ENCODE data around the gene NTM.

NTM gene

GRCh38 chr11:131792243-131792642 lies 421.8 kb downstream of the NTM start:
- H3K4me1 ChIP-seq (ENCODE audit: control insufficient read depth, insufficient read depth, low read length) = no peaks in the 10 kb centered on the region
- H3K9ac ChIP-seq (ENCODE audit: low read depth, low read length) = no peak overlapping the region
- no peak overlapping the region for H3K4me3 ChIP-seq (ENCODE audit: low read depth, low read length)
- H3K36me3 ChIP-seq (ENCODE audit: control insufficient read depth, insufficient read depth, low read length) = no peaks in the 10 kb centered on the region
- H3K9me3 ChIP-seq (ENCODE audit: control insufficient read depth, insufficient read depth, low read length) = no peaks in the 10 kb centered on the region
- H3K27me3 ChIP-seq (ENCODE audit: control insufficient read depth, insufficient read depth, low read length) = no peaks in the 10 kb centered on the region

- no peaks in the 10 kb centered on the region for H3K9me3 ChIP-seq (ENCODE audit: control insufficient read depth, insufficient read depth, low read length)
- H3K9ac ChIP-seq (ENCODE audit: low read depth, low read length) = no peak overlapping the region
- no peak overlapping the region for H3K4me3 ChIP-seq (ENCODE audit: low read depth, low read length)
- peaks cover 1% of the 10 kb centered on the region for H3K4me1 ChIP-seq (ENCODE audit: control insufficient read depth, insufficient read depth, low read length)
- H3K27me3 ChIP-seq (ENCODE audit: control insufficient read depth, insufficient read depth, low read length) = no peaks in the 10 kb centered on the region
- H3K36me3 ChIP-seq (ENCODE audit: control insufficient read depth, insufficient read depth, low read length) = no peaks in the 10 kb centered on the region
Measured at GRCh38 chr11:131796089-131796488, 425.7 kb downstream of the NTM start.

- no peak overlapping the region for H3K4me3 ChIP-seq (ENCODE audit: low read depth, low read length)
- H3K9ac ChIP-seq (ENCODE audit: low read depth, low read length) = no peak overlapping the region
- H3K9me3 ChIP-seq (ENCODE audit: control insufficient read depth, insufficient read depth, low read length) = no peaks in the 10 kb centered on the region
- H3K36me3 ChIP-seq (ENCODE audit: control insufficient read depth, insufficient read depth, low read length) = no peaks in the 10 kb centered on the region
- H3K27me3 ChIP-seq (ENCODE audit: control insufficient read depth, insufficient read depth, low read length) = no peaks in the 10 kb centered on the region
- peaks cover 5% of the 10 kb centered on the region for H3K4me1 ChIP-seq (ENCODE audit: control insufficient read depth, insufficient read depth, low read length)
Measured at GRCh38 chr11:131796541-131796940, 426.1 kb downstream of the NTM start.

- Histone ChIP-seq H3K4me1 (ENCODE audit: control insufficient read depth, insufficient read depth, low read length) (peaks cover 20% of the 10 kb centered on the region), H3K9me3 (ENCODE audit: control insufficient read depth, insufficient read depth, low read length) (no peaks in the 10 kb centered on the region), H3K27me3 (ENCODE audit: control insufficient read depth, insufficient read depth, low read length) (no peaks in the 10 kb centered on the region), H3K36me3 (ENCODE audit: control insufficient read depth, insufficient read depth, low read length) (no peaks in the 10 kb centered on the region), H3K9ac (ENCODE audit: low read depth, low read length) (no peak overlapping the region), H3K4me3 (ENCODE audit: low read depth, low read length) (no peak overlapping the region)
Measured at GRCh38 chr11:131800452-131800851, 430.0 kb downstream of the NTM start.

- Histone ChIP-seq H3K27me3 (ENCODE audit: control insufficient read depth, insufficient read depth, low read length) (no peaks in the 10 kb centered on the region), H3K36me3 (ENCODE audit: control insufficient read depth, insufficient read depth, low read length) (no peaks in the 10 kb centered on the region), H3K4me1 (ENCODE audit: control insufficient read depth, insufficient read depth, low read length) (peaks cover 20% of the 10 kb centered on the region), H3K9ac (ENCODE audit: low read depth, low read length) (no peak overlapping the region), H3K9me3 (ENCODE audit: control insufficient read depth, insufficient read depth, low read length) (no peaks in the 10 kb centered on the region), H3K4me3 (ENCODE audit: low read depth, low read length) (no peak overlapping the region)
Measured at GRCh38 chr11:131802440-131803115, 432.2 kb downstream of the NTM start.

GRCh38 chr11:131807876-131808275 lies 437.5 kb downstream of the NTM start:
- Histone ChIP-seq H3K4me1 (ENCODE audit: control insufficient read depth, insufficient read depth, low read length) (peaks cover 2% of the 10 kb centered on the region), H3K9me3 (ENCODE audit: control insufficient read depth, insufficient read depth, low read length) (no peaks in the 10 kb centered on the region), H3K36me3 (ENCODE audit: control insufficient read depth, insufficient read depth, low read length) (no peaks in the 10 kb centered on the region), H3K4me3 (ENCODE audit: low read depth, low read length) (no peak overlapping the region), H3K27me3 (ENCODE audit: control insufficient read depth, insufficient read depth, low read length) (no peaks in the 10 kb centered on the region), H3K9ac (ENCODE audit: low read depth, low read length) (no peak overlapping the region)

GRCh38 chr11:131808470-131808869 lies 438.1 kb downstream of the NTM start:
- no peaks in the 10 kb centered on the region for H3K27me3 ChIP-seq (ENCODE audit: control insufficient read depth, insufficient read depth, low read length)

GRCh38 chr11:131809203-131809918 lies 438.9 kb downstream of the NTM start:
- H3K4me1 ChIP-seq (ENCODE audit: control insufficient read depth, insufficient read depth, low read length) = peaks cover 5% of the 10 kb centered on the region
- no peaks in the 10 kb centered on the region for H3K36me3 ChIP-seq (ENCODE audit: control insufficient read depth, insufficient read depth, low read length)
- no peaks in the 10 kb centered on the region for H3K27me3 ChIP-seq (ENCODE audit: control insufficient read depth, insufficient read depth, low read length)
- H3K4me3 ChIP-seq (ENCODE audit: low read depth, low read length) = no peak overlapping the region
- H3K9ac ChIP-seq (ENCODE audit: low read depth, low read length) = no peak overlapping the region
- H3K9me3 ChIP-seq (ENCODE audit: control insufficient read depth, insufficient read depth, low read length) = no peaks in the 10 kb centered on the region

More at GRCh38 chr11:131808470-131808869, 438.1 kb downstream of the NTM start:
- H3K9me3 ChIP-seq (ENCODE audit: control insufficient read depth, insufficient read depth, low read length) = no peaks in the 10 kb centered on the region
- H3K4me1 ChIP-seq (ENCODE audit: control insufficient read depth, insufficient read depth, low read length) = no peaks in the 10 kb centered on the region
- H3K4me3 ChIP-seq (ENCODE audit: low read depth, low read length) = no peak overlapping the region
- no peak overlapping the region for H3K9ac ChIP-seq (ENCODE audit: low read depth, low read length)
- no peaks in the 10 kb centered on the region for H3K36me3 ChIP-seq (ENCODE audit: control insufficient read depth, insufficient read depth, low read length)

- no peak overlapping the region for H3K9ac ChIP-seq (ENCODE audit: low read depth, low read length)
- no peak overlapping the region for H3K4me3 ChIP-seq (ENCODE audit: low read depth, low read length)
- no peaks in the 10 kb centered on the region for H3K36me3 ChIP-seq (ENCODE audit: control insufficient read depth, insufficient read depth, low read length)
- no peaks in the 10 kb centered on the region for H3K27me3 ChIP-seq (ENCODE audit: control insufficient read depth, insufficient read depth, low read length)
- H3K4me1 ChIP-seq (ENCODE audit: control insufficient read depth, insufficient read depth, low read length) = peaks cover 5% of the 10 kb centered on the region
- H3K9me3 ChIP-seq (ENCODE audit: control insufficient read depth, insufficient read depth, low read length) = no peaks in the 10 kb centered on the region
Measured at GRCh38 chr11:131810541-131810940, 440.1 kb downstream of the NTM start.

GRCh38 chr11:131811383-131811782 lies 441.0 kb downstream of the NTM start:
- no peak overlapping the region for H3K9ac ChIP-seq (ENCODE audit: low read depth, low read length)
- no peak overlapping the region for H3K4me3 ChIP-seq (ENCODE audit: low read depth, low read length)

GRCh38 chr11:131814108-131814507 lies 443.7 kb downstream of the NTM start:
- Histone ChIP-seq H3K36me3 (ENCODE audit: control insufficient read depth, insufficient read depth, low read length) (no peaks in the 10 kb centered on the region), H3K4me3 (ENCODE audit: low read depth, low read length) (no peak overlapping the region), H3K4me1 (ENCODE audit: control insufficient read depth, insufficient read depth, low read length) (peaks cover 9% of the 10 kb centered on the region), H3K9me3 (ENCODE audit: control insufficient read depth, insufficient read depth, low read length) (no peaks in the 10 kb centered on the region), H3K9ac (ENCODE audit: low read depth, low read length) (no peak overlapping the region), H3K27me3 (ENCODE audit: control insufficient read depth, insufficient read depth, low read length) (no peaks in the 10 kb centered on the region)

More at GRCh38 chr11:131811383-131811782, 441.0 kb downstream of the NTM start:
- Histone ChIP-seq H3K9me3 (ENCODE audit: control insufficient read depth, insufficient read depth, low read length) (no peaks in the 10 kb centered on the region), H3K36me3 (ENCODE audit: control insufficient read depth, insufficient read depth, low read length) (no peaks in the 10 kb centered on the region), H3K27me3 (ENCODE audit: control insufficient read depth, insufficient read depth, low read length) (no peaks in the 10 kb centered on the region), H3K4me1 (ENCODE audit: control insufficient read depth, insufficient read depth, low read length) (peaks cover 9% of the 10 kb centered on the region)

GRCh38 chr11:131815590-131815989 lies 445.2 kb downstream of the NTM start:
- Histone ChIP-seq H3K4me1 (ENCODE audit: control insufficient read depth, insufficient read depth, low read length) (peaks cover 9% of the 10 kb centered on the region), H3K4me3 (ENCODE audit: low read depth, low read length) (no peak overlapping the region), H3K36me3 (ENCODE audit: control insufficient read depth, insufficient read depth, low read length) (no peaks in the 10 kb centered on the region), H3K27me3 (ENCODE audit: control insufficient read depth, insufficient read depth, low read length) (no peaks in the 10 kb centered on the region), H3K9ac (ENCODE audit: low read depth, low read length) (no peak overlapping the region), H3K9me3 (ENCODE audit: control insufficient read depth, insufficient read depth, low read length) (no peaks in the 10 kb centered on the region)
